DND-41 (cell line): Measurements from ENCODE around the gene PHYHD1.

Source experiments
- CTCF ChIP-seq: IDR thresholded peaks from 2 replicates; pipeline ENCODE4 v1.5.1; 2012; ENCODE audit warnings: borderline replicate concordance, low read length, moderate library complexity, mild to moderate bottlenecking; ENCODE audit not compliant: poor library complexity, severe bottlenecking; ENCODE audit errors: extremely low read depth
- EZH2 ChIP-seq: IDR thresholded peaks from 3 replicates; pipeline ENCODE4 v1.6.1; 2012; ENCODE audit warnings: borderline replicate concordance, low read depth, mild to moderate bottlenecking, moderate library complexity, low read length, inconsistent platforms; ENCODE audit not compliant: severe bottlenecking

- peak; percentile 81 for TF ChIP-seq CTCF
- no peak for TF ChIP-seq EZH2
These were observed 7.1 kb downstream of the PHYHD1 start for GRCh38 chr9:128927731-128928411.
